GM12891 (cell line): ENCODE data around the gene KDM6A.

Experiments used
- POLR2A ChIP-seq: IDR thresholded peaks from 2 replicates; pipeline ENCODE4 v1.6.1; 2011; ENCODE audit warnings: low read depth, low read length, control low read depth
- POLR2AphosphoS5 ChIP-seq: IDR thresholded peaks from 2 replicates; pipeline ENCODE4 v1.6.1; 2011; ENCODE audit warnings: low read depth, low read length, control low read depth
- POU2F2 ChIP-seq: IDR thresholded peaks from 2 replicates; pipeline ENCODE4 v1.6.1; 2011; ENCODE audit warnings: low read depth, mild to moderate bottlenecking, control low read depth, low read length, moderate library complexity
- TAF1 ChIP-seq: IDR thresholded peaks from 2 replicates; pipeline ENCODE4 v1.6.1; 2011; ENCODE audit warnings: low read depth, low read length, control low read depth

DNA sequence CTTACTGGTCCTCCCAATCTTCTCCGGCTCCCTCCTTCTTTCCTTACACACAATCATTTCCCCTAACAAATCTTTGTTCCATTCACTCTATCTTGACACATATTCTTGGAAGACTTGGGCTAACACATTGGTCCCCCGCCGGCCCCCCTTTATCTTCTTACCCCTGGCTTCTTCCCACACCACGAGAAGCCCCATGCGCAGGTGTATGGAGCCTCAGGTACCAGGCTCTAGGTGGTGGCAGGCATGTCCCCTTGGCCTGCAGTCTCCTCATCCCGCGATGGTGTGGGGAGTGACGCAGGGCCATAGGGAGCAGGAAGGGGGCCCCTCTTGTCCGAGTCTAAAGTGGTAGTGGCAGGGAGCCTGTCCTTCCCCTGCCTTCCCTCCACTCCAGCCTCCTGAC is 277.8 kb downstream of the KDM6A start:
- TF ChIP-seq POLR2A, result no peak
- TF ChIP-seq TAF1, result no peak
- no peak for TF ChIP-seq POLR2AphosphoS5
- TF ChIP-seq POU2F2, result no peak
